WTC11 (cell line): Measurements from ENCODE around the gene GSK3B.

ENCODE experiments used
- ATF1 ChIP-seq: sonication (generic); formaldehyde crosslinking; IDR thresholded peaks from 2 replicates; pipeline ENCODE4 v1.8.1; 2023; ENCODE audit warnings: mild to moderate bottlenecking, moderate library complexity, missing genetic modification reagents
- ATF2 ChIP-seq: sonication (generic); formaldehyde crosslinking; IDR thresholded peaks from 2 replicates; pipeline ENCODE4 v1.8.1; 2022; ENCODE audit warnings: low read depth, missing genetic modification reagents, borderline replicate concordance
- CBFB ChIP-seq: sonication (generic); formaldehyde crosslinking; IDR thresholded peaks from 2 replicates; pipeline ENCODE4 v1.8.1; 2022; ENCODE audit warnings: mild to moderate bottlenecking, low read depth, missing genetic modification reagents
- CTCF ChIP-seq: fragments of 200-600 bp; IDR thresholded peaks from 2 replicates; pipeline ENCODE4 v1.8.0; 2022; ENCODE audit warnings: antibody characterized with exemption
- EMX1 ChIP-seq: fragments of 250-450 bp; sonication (Bioruptor Pico); IDR thresholded peaks from 2 replicates; pipeline ENCODE4 v1.8.0; 2021; ENCODE audit warnings: mild to moderate bottlenecking
- ESRRA ChIP-seq: sonication (generic); formaldehyde crosslinking; IDR thresholded peaks from 2 replicates; pipeline ENCODE4 v1.8.1; 2022; ENCODE audit warnings: mild to moderate bottlenecking, missing genetic modification reagents, borderline replicate concordance
- FOXP1 ChIP-seq: sonication (generic); formaldehyde crosslinking; IDR thresholded peaks from 2 replicates; pipeline ENCODE4 v1.8.0; 2022; ENCODE audit warnings: missing genetic modification reagents, mild to moderate bottlenecking, moderate library complexity, borderline replicate concordance
- NFYB ChIP-seq: sonication (generic); formaldehyde crosslinking; conservative IDR thresholded peaks from 2 replicates; pipeline ENCODE4 v1.8.0; 2022; ENCODE audit warnings: low read depth, missing genetic modification reagents
- NR3C1 ChIP-seq: sonication (generic); formaldehyde crosslinking; conservative IDR thresholded peaks from 2 replicates; pipeline ENCODE4 v1.8.1; 2023; ENCODE audit warnings: low read depth, mild to moderate bottlenecking, missing genetic modification reagents

DNA sequence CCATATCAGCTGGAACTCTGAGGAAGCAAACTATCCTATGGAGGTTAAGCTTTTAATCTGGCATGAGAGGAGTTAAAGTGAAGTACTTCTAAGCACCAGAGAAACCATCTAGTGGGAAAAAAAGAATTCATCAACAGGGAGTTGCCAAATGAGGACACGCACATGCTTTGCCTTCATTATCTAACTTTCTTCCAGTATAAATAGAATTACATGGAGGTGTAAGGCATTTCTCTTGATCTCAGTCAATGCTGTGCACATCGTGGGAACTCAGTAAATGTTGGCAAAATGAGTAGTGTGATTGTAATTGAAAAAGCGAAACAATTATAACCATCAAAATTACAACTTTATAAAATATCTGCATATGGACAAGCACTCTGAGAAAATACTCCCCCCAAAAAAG is 8.0 kb upstream of the GSK3B start:
- TF ChIP-seq CTCF (no peak), NFYB (CRISPR knock-in tag) (no peak), ATF1 (CRISPR knock-in tag) (no peak), FOXP1 (CRISPR knock-in tag) (no peak), ATF2 (CRISPR knock-in tag) (no peak), ESRRA (CRISPR knock-in tag) (no peak), EMX1 (CRISPR knock-in tag) (no peak), NR3C1 (CRISPR knock-in tag) (no peak), CBFB (CRISPR knock-in tag) (no peak)
